ENCODE measurements around the gene USP11.

The USP11 gene

DNA sequence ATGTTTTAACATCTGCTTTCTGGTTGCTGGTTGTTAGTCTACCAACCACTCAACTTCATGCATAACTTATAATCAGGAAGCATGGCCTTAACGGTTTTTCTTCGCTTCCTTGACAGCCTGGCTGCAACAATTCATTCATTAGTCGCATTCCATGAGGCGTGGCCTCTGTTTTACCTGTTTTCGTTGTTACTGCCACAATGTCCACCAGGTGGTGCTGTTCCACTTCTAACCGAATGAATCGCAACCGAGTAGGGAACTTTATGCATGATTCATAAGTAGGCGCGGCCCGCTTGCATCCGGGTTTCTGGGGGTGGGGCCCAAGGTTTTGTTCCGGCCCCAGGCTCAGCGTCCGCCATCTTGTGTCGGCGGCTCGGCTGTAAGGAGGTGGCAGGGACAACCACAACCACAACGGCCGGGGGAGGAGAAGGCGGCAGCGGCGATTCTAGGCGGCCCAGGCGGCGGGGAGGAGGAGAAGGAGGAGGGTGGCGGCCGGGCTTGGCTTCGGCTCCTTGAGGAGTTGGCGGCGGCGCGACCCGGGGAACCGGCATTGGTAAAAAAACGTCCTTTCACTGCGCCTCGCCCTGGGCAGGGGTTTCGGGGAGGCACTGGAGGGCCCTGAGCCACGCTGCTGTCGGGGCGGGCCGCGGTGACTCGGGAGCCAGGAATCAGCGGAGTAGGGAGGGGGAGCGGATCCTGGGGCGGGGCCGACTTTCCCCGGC lies 39.2 kb upstream of the USP11 start, which contains the start of gene UBA1:
TSS of gene UBA1 (plus strand) at position 355 of the 719 bp plus-strand sequence. CDS start 4,974 bp downstream, outside the sequence.
- H3K27ac ChIP-seq (ENCODE audit: low read depth, low read length) = peak within 1 kb of the TSS; percentile 96
- H3K4me1 ChIP-seq (ENCODE audit: control insufficient read depth, low read length) = peaks cover 40% of the 10 kb centered on the region
- peaks cover 4% of the 10 kb centered on the region; the same call in 1 of the 2 replicates for H4K20me1 ChIP-seq (ENCODE audit: control insufficient read depth, insufficient read depth, low read depth, low read length)
- peaks cover 17% of the 10 kb centered on the region for H3F3A ChIP-seq (ENCODE audit: control insufficient read depth, insufficient read depth)
- TF ChIP-seq EZH2phosphoT487 (IDR thresholded peaks at IDR 0.05; ENCODE audit: borderline replicate concordance, low read length) = no peak
- TF ChIP-seq, protein P1, sequence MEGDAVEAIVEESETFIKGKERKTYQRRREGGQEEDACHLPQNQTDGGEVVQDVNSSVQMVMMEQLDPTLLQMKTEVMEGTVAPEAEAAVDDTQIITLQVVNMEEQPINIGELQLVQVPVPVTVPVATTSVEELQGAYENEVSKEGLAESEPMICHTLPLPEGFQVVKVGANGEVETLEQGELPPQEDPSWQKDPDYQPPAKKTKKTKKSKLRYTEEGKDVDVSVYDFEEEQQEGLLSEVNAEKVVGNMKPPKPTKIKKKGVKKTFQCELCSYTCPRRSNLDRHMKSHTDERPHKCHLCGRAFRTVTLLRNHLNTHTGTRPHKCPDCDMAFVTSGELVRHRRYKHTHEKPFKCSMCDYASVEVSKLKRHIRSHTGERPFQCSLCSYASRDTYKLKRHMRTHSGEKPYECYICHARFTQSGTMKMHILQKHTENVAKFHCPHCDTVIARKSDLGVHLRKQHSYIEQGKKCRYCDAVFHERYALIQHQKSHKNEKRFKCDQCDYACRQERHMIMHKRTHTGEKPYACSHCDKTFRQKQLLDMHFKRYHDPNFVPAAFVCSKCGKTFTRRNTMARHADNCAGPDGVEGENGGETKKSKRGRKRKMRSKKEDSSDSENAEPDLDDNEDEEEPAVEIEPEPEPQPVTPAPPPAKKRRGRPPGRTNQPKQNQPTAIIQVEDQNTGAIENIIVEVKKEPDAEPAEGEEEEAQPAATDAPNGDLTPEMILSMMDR (IDR thresholded peaks at IDR 0.05; ENCODE audit: low read depth, low read length, poor library complexity, severe bottlenecking) = peak; percentile 70
- H3K27me3 ChIP-seq (ENCODE audit: control insufficient read depth, low read length) = no peaks in the 10 kb centered on the region
- no peaks in the 10 kb centered on the region for H3K9me2 ChIP-seq (replicated peaks; ENCODE audit: control insufficient read depth, low read length)
- no peaks in the 10 kb centered on the region for H3K9me3 ChIP-seq (ENCODE audit: control insufficient read depth, insufficient read depth, low read length)
- peak within 1 kb of the TSS; percentile 86 for H3K4me2 ChIP-seq (ENCODE audit: low read length)
- peak within 1 kb of the TSS; percentile 81 for H3K4me3 ChIP-seq (ENCODE audit: low read length)
- H3K79me2 ChIP-seq (ENCODE audit: control insufficient read depth, low read length) = peaks cover 63% of the 10 kb centered on the region
- peaks cover 56% of the 10 kb centered on the region for H3K36me3 ChIP-seq (ENCODE audit: control insufficient read depth, low read length)

DNA sequence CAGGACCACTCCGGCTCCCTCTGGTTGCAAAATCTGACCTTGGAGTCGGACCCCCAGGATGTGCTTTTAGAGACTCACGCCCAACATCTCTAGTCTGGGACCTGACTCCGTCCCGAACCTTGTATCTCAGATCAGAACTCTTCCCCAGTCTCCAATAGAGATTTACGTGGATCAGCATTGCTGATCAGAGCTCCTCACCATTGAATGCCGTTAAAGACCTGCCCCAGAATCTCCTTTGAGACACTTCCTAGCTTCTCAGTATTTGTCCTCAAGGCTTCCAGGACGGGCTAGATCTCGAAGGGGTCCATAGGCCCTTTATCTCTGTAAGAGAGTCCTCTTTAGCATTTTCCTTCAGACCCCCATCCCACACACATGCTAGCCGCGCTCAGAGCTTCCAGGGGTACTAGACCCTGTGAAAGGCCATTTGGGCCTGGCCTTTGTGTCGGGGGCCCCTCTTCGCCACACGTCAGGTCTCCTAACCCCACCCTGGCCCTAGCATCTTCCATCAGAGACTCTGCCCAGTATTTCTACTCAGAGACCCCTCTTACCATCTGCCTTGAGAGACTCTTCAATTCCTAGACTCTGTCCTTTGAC lies 38.5 kb upstream of the USP11 start:
- no peaks in the 10 kb centered on the region for H3K9me3 ChIP-seq (ENCODE audit: control insufficient read depth, insufficient read depth, low read length)
- no peaks in the 10 kb centered on the region for H3K27me3 ChIP-seq (ENCODE audit: control insufficient read depth, low read length)
- TF ChIP-seq, protein P1 (IDR thresholded peaks at IDR 0.05; ENCODE audit: low read depth, low read length, poor library complexity, severe bottlenecking) = no peak
- no peak for TF ChIP-seq EZH2phosphoT487 (IDR thresholded peaks at IDR 0.05; ENCODE audit: borderline replicate concordance, low read length)
- peaks cover 40% of the 10 kb centered on the region for H3K4me1 ChIP-seq (ENCODE audit: control insufficient read depth, low read length)
- H3K4me2 ChIP-seq (ENCODE audit: low read length) = peak overlapping the region; percentile 86
- peaks cover 4% of the 10 kb centered on the region; the same call in 1 of the 2 replicates for H4K20me1 ChIP-seq (ENCODE audit: control insufficient read depth, insufficient read depth, low read depth, low read length)
- H3K9me2 ChIP-seq (replicated peaks; ENCODE audit: control insufficient read depth, low read length) = no peaks in the 10 kb centered on the region
- H3F3A ChIP-seq (ENCODE audit: control insufficient read depth, insufficient read depth) = peaks cover 12% of the 10 kb centered on the region
- peaks cover 62% of the 10 kb centered on the region for H3K36me3 ChIP-seq (ENCODE audit: control insufficient read depth, low read length)
- peak overlapping the region; percentile 81 for H3K4me3 ChIP-seq (ENCODE audit: low read length)
- H3K27ac ChIP-seq (ENCODE audit: low read depth, low read length) = peak overlapping the region; percentile 96
- H3K79me2 ChIP-seq (ENCODE audit: control insufficient read depth, low read length) = peaks cover 64% of the 10 kb centered on the region

DNA sequence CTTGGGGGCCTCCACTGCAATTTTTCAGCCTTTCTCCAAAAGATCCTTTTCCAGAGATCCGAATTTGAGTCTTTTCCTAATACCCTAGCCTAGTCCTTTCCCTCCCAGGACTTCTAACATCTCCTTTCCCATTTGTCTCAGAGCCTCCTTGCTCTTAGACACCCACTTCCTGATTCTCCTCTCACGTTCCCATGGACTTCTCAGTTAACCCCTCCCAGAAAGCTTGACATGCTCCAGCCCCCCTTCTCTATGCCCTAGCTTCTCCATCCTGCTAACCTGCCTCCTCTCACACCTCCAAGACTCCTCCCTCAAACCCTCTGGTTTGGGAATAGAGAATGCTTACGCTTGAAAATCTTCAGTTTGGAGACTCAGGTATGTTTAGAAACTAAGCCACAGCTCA lies 36.7 kb upstream of the USP11 start:
- Histone ChIP-seq H3F3A (ENCODE audit: control insufficient read depth, insufficient read depth) (peaks cover 12% of the 10 kb centered on the region), H3K4me3 (ENCODE audit: low read length) (no peak overlapping the region), H3K27ac (ENCODE audit: low read depth, low read length) (no peak overlapping the region), H4K20me1 (ENCODE audit: control insufficient read depth, insufficient read depth, low read depth, low read length) (peaks cover 4% of the 10 kb centered on the region; the same call in 1 of the 2 replicates), H3K79me2 (ENCODE audit: control insufficient read depth, low read length) (peaks cover 61% of the 10 kb centered on the region), H3K36me3 (ENCODE audit: control insufficient read depth, low read length) (peaks cover 74% of the 10 kb centered on the region), H3K4me1 (ENCODE audit: control insufficient read depth, low read length) (peaks cover 30% of the 10 kb centered on the region), H3K9me2 (replicated peaks; ENCODE audit: control insufficient read depth, low read length) (no peaks in the 10 kb centered on the region), H3K9me3 (ENCODE audit: control insufficient read depth, insufficient read depth, low read length) (no peaks in the 10 kb centered on the region), H3K4me2 (ENCODE audit: low read length) (peak overlapping the region; percentile 86; the same call in 1 of the 2 replicates), H3K27me3 (ENCODE audit: control insufficient read depth, low read length) (no peaks in the 10 kb centered on the region)
- TF ChIP-seq, protein P1 (IDR thresholded peaks at IDR 0.05; ENCODE audit: low read depth, low read length, poor library complexity, severe bottlenecking) = no peak
- TF ChIP-seq EZH2phosphoT487 (IDR thresholded peaks at IDR 0.05; ENCODE audit: borderline replicate concordance, low read length) = no peak

Measured in DOHH2 (cell line).